LNCAP (cell line): ENCODE results near the gene TMEM94.

Source experiments
- CTCF ChIP-seq: fragments of 450-650 bp; IDR thresholded peaks from 2 replicates; pipeline ENCODE4 v1.5.1; 2017; ENCODE audit warnings: mild to moderate bottlenecking

TMEM94 gene

GRCh38 chr17:75476752-75477489 is 20.5 kb downstream of the TMEM94 start:
- TF ChIP-seq CTCF = no peak

DNA sequence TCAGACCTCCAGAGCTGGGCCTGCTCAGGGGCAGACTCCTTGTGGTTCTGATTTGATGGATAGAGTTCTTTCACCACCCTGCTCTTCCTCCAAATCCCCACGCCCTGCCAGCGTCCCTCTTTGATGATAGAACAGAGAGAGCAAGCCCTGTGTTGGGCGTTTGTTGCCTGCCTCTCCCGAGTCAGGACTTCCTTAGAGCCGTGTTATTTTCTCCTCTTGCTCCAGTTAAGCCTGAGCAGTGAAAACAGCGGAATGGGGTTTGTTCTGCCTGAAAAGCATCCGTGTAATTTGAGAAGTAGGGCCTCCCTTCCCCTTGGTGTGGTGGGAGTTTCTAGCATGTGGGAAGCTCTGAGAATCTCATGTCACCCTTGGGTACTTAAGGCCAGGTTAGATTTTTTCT is 22.1 kb downstream of the TMEM94 start:
- TF ChIP-seq CTCF = no peak

GRCh38 chr17:75480281-75480680 is 23.8 kb downstream of the TMEM94 start:
- TF ChIP-seq CTCF = no peak

DNA sequence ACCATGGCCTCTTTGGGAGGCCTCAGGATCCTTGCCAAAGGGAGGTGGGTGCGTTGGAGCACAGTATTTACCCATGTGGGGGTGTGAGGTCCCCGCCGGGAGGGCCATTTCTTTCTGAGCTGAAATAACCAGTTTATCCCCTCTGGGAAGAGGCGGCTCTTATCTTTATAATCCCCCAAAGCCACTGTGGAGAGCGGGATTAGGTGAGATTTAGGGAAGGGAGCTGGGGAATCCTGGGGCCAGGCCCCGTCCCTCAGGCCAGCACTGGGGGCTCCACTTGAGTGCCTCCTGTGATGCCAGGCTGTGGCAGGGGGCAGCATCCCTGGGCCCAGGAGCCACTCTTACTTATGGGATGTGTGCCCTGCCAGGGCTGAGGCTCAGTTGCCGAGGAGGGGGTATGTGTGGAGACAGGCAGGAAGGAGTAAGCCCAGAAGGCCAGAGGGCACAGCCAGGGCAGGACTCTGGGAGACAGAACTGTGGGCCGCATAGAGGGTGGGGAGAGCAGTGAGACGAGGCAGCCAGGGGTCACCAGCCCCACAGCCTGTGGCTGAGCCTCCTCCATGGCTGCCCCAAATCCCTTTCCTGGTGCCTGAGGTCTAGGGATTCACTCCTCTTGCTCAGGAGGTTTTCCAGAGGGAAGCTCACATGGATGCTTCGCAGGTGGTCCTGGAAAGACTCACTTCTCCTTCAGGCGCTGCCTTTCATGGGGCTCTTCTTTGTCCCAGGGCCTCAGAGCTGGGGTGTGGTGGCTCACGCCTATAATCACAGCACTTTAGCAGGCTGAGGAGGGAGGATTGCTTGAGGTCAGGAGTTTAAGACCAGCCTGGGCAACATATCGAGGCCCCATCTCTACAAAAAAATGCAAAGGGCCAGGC is 25.0 kb downstream of the TMEM94 start:
- no peak for TF ChIP-seq CTCF

DNA sequence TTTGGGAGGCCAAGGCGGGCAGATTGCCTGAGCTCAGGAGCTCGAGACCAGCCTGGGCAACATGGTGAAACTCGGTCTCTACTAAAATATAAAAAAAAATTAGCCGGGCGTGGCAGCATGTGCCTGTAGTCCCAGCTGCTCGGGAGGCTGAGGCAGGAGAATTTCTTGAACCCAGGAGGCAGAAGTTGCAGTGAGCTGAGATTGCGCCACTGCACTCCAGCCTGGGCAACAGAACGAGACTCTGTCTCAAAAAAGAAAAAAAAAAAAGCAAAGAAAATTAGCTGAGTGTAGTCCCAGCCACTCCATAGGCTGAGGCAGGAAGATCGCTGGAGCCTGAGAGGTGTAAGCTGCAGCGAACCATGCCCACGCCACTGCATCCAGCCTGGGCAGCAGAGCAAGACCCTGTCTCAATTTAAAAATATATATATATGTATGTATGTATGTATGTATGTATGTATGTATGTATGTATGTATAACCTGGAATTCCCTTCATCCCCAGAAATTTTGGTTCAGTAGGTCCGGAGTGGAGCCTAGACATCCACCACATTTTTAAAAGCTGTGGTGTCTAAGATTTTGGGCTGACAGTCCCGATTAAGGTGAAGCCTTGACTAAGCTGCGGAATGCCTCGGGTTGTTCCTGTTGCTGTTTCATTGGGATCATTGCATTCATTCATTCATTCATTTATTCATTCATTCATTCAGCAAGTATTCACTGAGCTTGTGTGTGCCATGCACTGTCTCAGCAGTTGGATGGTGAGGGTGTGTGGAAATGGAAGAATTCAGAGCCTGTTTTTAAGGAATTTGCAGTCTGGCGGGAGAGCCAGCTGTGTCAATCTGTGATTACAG is 25.9 kb downstream of the TMEM94 start:
- TF ChIP-seq CTCF = no peak

GRCh38 chr17:75485688-75486087 is 29.3 kb downstream of the TMEM94 start:
- TF ChIP-seq CTCF = no peak

DNA sequence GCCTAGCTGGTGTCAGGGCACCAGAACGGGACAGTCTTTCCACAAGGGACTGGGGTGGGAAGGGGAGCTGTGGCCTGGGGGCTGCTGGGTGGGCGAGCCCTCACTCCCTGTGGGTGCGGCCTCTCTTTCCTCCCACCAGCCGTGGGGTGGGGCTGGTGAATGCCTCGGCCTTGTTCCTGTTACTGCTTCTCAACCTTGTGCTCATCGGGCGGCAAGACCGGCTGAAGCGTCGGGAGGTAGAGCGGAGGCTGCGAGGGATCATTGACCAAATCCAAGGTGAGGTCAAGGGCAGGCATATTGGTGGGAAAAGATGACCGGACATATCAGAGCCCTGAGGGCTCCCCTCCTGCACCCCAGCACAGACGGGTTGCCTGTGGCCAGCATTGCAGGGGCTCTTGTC is 29.7 kb downstream of the TMEM94 start:
- TF ChIP-seq CTCF = no peak
